ENCODE data around the gene TXLNA. TPM values are rescaled to one million over a fixed set of nuclear protein-coding genes. Genes with fewer than 3 reads are reported as not detected.
A peak's percentile ranks its signal among the peaks of the same experiment; 100 is the strongest.

TXLNA gene
- total RNA-seq, 1 experiment from 2014 or later = 49.8 TPM

DNA sequence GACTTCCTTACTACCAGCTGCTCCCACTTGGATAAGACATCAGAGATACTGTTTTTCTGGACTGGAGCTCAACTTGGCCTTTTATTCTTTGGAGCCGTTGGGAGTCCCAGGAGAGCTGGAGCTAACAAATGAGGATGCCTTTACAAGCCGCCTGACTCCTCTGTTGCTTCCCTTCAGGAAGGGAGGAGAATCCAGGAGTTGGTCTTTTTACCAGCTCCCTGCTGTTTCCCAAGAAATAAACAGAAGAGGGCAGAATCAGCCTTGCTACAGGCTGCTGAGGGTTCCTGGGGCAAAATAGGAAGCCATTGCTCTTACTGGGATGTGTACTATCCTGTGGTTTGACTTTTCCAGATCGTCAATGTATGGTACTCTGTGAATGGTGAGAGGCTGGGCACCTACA is 44.2 kb downstream of the TXLNA start:
- ChIA-PET CTCF (interaction anchor here (0.8 to 3.5 kb wide), 2 partner anchors 17 to 26 kb away, joined by 3 to 23 read pairs; no protein-coding TSS in a partner anchor), POLR2A (no interaction called here)
- H3K27me3 Mint-ChIP-seq (ENCODE audit: low read depth) = no peaks in the 10 kb centered on the region
- peak overlapping the region; percentile 33; the same call in 1 of the 2 replicates for H3K27ac Mint-ChIP-seq
- peaks cover 13% of the 10 kb centered on the region for H3K4me1 Mint-ChIP-seq
- ATAC-seq (no peak), DNase-seq (ENCODE audit: low spot score) (no peak)
- H3K36me3 Mint-ChIP-seq = peaks cover 33% of the 10 kb centered on the region
- TF ChIP-seq, protein P1, sequence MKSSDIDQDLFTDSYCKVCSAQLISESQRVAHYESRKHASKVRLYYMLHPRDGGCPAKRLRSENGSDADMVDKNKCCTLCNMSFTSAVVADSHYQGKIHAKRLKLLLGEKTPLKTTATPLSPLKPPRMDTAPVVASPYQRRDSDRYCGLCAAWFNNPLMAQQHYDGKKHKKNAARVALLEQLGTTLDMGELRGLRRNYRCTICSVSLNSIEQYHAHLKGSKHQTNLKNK (CRISPR knock-in tag; IDR thresholded peaks at IDR 0.05) = no peak
- TF ChIP-seq, protein P2, sequence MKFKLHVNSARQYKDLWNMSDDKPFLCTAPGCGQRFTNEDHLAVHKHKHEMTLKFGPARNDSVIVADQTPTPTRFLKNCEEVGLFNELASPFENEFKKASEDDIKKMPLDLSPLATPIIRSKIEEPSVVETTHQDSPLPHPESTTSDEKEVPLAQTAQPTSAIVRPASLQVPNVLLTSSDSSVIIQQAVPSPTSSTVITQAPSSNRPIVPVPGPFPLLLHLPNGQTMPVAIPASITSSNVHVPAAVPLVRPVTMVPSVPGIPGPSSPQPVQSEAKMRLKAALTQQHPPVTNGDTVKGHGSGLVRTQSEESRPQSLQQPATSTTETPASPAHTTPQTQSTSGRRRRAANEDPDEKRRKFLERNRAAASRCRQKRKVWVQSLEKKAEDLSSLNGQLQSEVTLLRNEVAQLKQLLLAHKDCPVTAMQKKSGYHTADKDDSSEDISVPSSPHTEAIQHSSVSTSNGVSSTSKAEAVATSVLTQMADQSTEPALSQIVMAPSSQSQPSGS (CRISPR knock-in tag; IDR thresholded peaks at IDR 0.05; ENCODE audit: borderline replicate concordance, low read depth) = no peak
- H3K4me3 Mint-ChIP-seq = peak overlapping the region; percentile 95
- H3K9me3 Mint-ChIP-seq = no peaks in the 10 kb centered on the region

DNA sequence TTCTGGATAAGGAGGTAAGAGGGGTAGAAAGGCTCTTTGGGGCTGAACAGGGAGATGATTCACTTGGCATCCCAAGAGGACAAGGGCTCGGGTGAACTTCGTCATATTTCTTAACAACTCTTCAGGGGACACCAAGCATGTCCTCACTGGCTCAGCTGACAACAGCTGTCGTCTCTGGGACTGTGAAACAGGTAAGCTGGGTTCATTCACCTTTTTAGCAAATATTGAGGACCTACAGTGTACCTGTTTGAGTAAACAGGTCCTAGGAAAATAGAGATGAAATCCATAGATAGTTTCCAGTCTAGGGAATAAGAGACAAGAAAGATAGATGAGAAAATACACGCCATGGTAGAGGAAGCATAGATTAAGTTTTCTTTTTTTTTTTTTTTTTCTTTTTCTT is 44.8 kb downstream of the TXLNA start:
- Mint-ChIP-seq H3K36me3 (peaks cover 39% of the 10 kb centered on the region), H3K4me3 (peak overlapping the region; percentile 95), H3K27ac (peak overlapping the region; percentile 33; the same call in 1 of the 2 replicates), H3K9me3 (no peaks in the 10 kb centered on the region), H3K27me3 (ENCODE audit: low read depth) (no peaks in the 10 kb centered on the region), H3K4me1 (peaks cover 13% of the 10 kb centered on the region)
- ChIA-PET CTCF (interaction anchor here (3.5 kb wide), 1 partner anchor 25 kb away, joined by 23 read pairs; no protein-coding TSS in a partner anchor), POLR2A (no interaction called here)
- ATAC-seq = no peak
- no peak for DNase-seq (ENCODE audit: low spot score)
- TF ChIP-seq ZNF121 (CRISPR knock-in tag; IDR thresholded peaks at IDR 0.05) (no peak), ETV6 (CRISPR knock-in tag; IDR thresholded peaks at IDR 0.05) (no peak), HMGA2 (CRISPR knock-in tag; IDR thresholded peaks at IDR 0.05) (no peak), ELF4 (CRISPR knock-in tag; IDR thresholded peaks at IDR 0.05; ENCODE audit: low read depth) (no peak), ZBTB21 (CRISPR knock-in tag; IDR thresholded peaks at IDR 0.05; ENCODE audit: borderline replicate concordance) (no peak), ZNF671 (CRISPR knock-in tag; IDR thresholded peaks at IDR 0.05) (no peak), ZNF263 (CRISPR knock-in tag; IDR thresholded peaks at IDR 0.05; ENCODE audit: low read depth) (no peak), FOXP1 (CRISPR knock-in tag; IDR thresholded peaks at IDR 0.05; ENCODE audit: borderline replicate concordance) (no peak), SOX15 (CRISPR knock-in tag; IDR thresholded peaks at IDR 0.05) (no peak), SMAD3 (CRISPR knock-in tag; IDR thresholded peaks at IDR 0.05; ENCODE audit: borderline replicate concordance) (no peak), IRF2 (CRISPR knock-in tag; IDR thresholded peaks at IDR 0.05; ENCODE audit: borderline replicate concordance, low read depth) (no peak), MXD4 (CRISPR knock-in tag; IDR thresholded peaks at IDR 0.05; ENCODE audit: borderline replicate concordance) (no peak), ZNF138 (CRISPR knock-in tag; conservative IDR thresholded peaks at IDR 0.05) (no peak)
- TF ChIP-seq, protein P3, sequence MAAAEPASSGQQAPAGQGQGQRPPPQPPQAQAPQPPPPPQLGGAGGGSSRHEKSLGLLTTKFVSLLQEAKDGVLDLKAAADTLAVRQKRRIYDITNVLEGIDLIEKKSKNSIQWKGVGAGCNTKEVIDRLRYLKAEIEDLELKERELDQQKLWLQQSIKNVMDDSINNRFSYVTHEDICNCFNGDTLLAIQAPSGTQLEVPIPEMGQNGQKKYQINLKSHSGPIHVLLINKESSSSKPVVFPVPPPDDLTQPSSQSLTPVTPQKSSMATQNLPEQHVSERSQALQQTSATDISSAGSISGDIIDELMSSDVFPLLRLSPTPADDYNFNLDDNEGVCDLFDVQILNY (CRISPR knock-in tag; IDR thresholded peaks at IDR 0.05) = no peak
- TF ChIP-seq, protein P1 (CRISPR knock-in tag; IDR thresholded peaks at IDR 0.05) = no peak
- TF ChIP-seq, protein P4, sequence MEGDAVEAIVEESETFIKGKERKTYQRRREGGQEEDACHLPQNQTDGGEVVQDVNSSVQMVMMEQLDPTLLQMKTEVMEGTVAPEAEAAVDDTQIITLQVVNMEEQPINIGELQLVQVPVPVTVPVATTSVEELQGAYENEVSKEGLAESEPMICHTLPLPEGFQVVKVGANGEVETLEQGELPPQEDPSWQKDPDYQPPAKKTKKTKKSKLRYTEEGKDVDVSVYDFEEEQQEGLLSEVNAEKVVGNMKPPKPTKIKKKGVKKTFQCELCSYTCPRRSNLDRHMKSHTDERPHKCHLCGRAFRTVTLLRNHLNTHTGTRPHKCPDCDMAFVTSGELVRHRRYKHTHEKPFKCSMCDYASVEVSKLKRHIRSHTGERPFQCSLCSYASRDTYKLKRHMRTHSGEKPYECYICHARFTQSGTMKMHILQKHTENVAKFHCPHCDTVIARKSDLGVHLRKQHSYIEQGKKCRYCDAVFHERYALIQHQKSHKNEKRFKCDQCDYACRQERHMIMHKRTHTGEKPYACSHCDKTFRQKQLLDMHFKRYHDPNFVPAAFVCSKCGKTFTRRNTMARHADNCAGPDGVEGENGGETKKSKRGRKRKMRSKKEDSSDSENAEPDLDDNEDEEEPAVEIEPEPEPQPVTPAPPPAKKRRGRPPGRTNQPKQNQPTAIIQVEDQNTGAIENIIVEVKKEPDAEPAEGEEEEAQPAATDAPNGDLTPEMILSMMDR (IDR thresholded peaks at IDR 0.05) = no peak
- TF ChIP-seq, protein P5, sequence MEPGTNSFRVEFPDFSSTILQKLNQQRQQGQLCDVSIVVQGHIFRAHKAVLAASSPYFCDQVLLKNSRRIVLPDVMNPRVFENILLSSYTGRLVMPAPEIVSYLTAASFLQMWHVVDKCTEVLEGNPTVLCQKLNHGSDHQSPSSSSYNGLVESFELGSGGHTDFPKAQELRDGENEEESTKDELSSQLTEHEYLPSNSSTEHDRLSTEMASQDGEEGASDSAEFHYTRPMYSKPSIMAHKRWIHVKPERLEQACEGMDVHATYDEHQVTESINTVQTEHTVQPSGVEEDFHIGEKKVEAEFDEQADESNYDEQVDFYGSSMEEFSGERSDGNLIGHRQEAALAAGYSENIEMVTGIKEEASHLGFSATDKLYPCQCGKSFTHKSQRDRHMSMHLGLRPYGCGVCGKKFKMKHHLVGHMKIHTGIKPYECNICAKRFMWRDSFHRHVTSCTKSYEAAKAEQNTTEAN (CRISPR knock-in tag; IDR thresholded peaks at IDR 0.05) = no peak
- TF ChIP-seq, protein P6, sequence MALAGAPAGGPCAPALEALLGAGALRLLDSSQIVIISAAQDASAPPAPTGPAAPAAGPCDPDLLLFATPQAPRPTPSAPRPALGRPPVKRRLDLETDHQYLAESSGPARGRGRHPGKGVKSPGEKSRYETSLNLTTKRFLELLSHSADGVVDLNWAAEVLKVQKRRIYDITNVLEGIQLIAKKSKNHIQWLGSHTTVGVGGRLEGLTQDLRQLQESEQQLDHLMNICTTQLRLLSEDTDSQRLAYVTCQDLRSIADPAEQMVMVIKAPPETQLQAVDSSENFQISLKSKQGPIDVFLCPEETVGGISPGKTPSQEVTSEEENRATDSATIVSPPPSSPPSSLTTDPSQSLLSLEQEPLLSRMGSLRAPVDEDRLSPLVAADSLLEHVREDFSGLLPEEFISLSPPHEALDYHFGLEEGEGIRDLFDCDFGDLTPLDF (CRISPR knock-in tag; IDR thresholded peaks at IDR 0.05) = no peak
- TF ChIP-seq, protein P7, sequence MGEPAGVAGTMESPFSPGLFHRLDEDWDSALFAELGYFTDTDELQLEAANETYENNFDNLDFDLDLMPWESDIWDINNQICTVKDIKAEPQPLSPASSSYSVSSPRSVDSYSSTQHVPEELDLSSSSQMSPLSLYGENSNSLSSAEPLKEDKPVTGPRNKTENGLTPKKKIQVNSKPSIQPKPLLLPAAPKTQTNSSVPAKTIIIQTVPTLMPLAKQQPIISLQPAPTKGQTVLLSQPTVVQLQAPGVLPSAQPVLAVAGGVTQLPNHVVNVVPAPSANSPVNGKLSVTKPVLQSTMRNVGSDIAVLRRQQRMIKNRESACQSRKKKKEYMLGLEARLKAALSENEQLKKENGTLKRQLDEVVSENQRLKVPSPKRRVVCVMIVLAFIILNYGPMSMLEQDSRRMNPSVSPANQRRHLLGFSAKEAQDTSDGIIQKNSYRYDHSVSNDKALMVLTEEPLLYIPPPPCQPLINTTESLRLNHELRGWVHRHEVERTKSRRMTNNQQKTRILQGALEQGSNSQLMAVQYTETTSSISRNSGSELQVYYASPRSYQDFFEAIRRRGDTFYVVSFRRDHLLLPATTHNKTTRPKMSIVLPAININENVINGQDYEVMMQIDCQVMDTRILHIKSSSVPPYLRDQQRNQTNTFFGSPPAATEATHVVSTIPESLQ (CRISPR knock-in tag; IDR thresholded peaks at IDR 0.05) = no peak
